Heart left ventricle (tissue), 16 donors: Measurements from ENCODE around the gene ADGRL3. TPM values are rescaled to one million over a fixed set of nuclear protein-coding genes. Genes with fewer than 3 reads are reported as not detected.

Source experiments
- ATAC-seq, 4 donors: fragments of 200-7000 bp; cut with Tn5 transposase; one replicate each; pipeline ENCODE4 v1.9.1; 2020 to 2022; ENCODE audit warnings: moderate library complexity in 4 of 4, mild to moderate bottlenecking in 3 of 4, moderate number of reproducible peaks in 1 of 4
- DNase-seq, 5 donors: peaks; one replicate each; pipeline ENCODE4 v3.0.0-alpha.2; 2020
- H3K27ac ChIP-seq, 12 donors: fragments of 200-600 bp; sonication (generic) in 4 of 12; one replicate each; pipeline versions ENCODE4 v1.5.0 to v1.8.0; 2016 to 2022; ENCODE audit warnings: mild to moderate bottlenecking in 2 of 12
- H3K27me3 ChIP-seq, 9 donors: fragments of 200-600 bp; sonication (generic) in 2 of 9; one replicate each; pipeline versions ENCODE4 v1.5.1 to v1.8.0; 2016 to 2022; ENCODE audit warnings: mild to moderate bottlenecking in 3 of 9
- H3K36me3 ChIP-seq, 9 donors: fragments of 200-600 bp; sonication (generic) in 2 of 9; one replicate each; pipeline versions ENCODE4 v1.5.0 to v1.8.0; 2018 to 2022; ENCODE audit warnings: mild to moderate bottlenecking in 2 of 9
- H3K4me1 ChIP-seq, 12 donors: fragments of 200-600 bp; sonication (generic) in 4 of 12; one replicate each; pipeline versions ENCODE4 v1.5.0 to v1.8.0; 2016 to 2022; ENCODE audit warnings: mild to moderate bottlenecking in 3 of 12
- H3K4me3 ChIP-seq, 12 donors: fragments of 200-600 bp; sonication (generic) in 4 of 12; one replicate each; pipeline versions ENCODE4 v1.5.0 to v1.8.0; 2017 to 2022; ENCODE audit warnings: mild to moderate bottlenecking in 9 of 12, moderate library complexity in 4 of 12
- H3K9me3 ChIP-seq, 12 donors: fragments of 200-600 bp; sonication (generic) in 4 of 12; one replicate each; pipeline versions ENCODE4 v1.5.0 to v1.8.0; 2016 to 2022; ENCODE audit warnings: mild to moderate bottlenecking in 1 of 12
- POLR2A ChIP-seq, 2 donors: fragments of 450-650 bp; IDR thresholded peaks; one replicate each; pipeline ENCODE4 v1.6.1; 2017; ENCODE audit warnings: antibody characterized with exemption in 2 of 2, mild to moderate bottlenecking in 2 of 2, moderate library complexity in 2 of 2
- WGBS, 4 donors: extraction: QIAGEN DNeasy Blood & Tissue Kit in 2 of 4; methylation state at CpG; one replicate each; pipeline versions ENCODE4 v1.1.5 to v1.1.7; 2013 to 2018; 5-methylcytosine and 5-hydroxymethylcytosine counted together
- intact Hi-C, 10 donors: fragments of 100-400 bp; cut with DNase I; formaldehyde crosslinking; loops; one replicate each; pipeline versions ENCODE4 v1.11.1 to v1.14.2; 2022
- polyA plus RNA-seq, 2 donors: library from polyadenylated mRNA; stranded (reverse); fragments of 200-250 nt; gene quantifications; one replicate each; pipeline ENCODE4 v1.2.3, GENCODE V29; 2013
- total RNA-seq, 9 donors: library from RNA; depleted of rRNA in 2 of 9; stranded (reverse); fragments of >200 nt in 2 of 9; fragmentation: NEBNext Ultra II Directional in 3 of 9; extraction: Animal tissue kit (Norgen Biotek cat#: 25700) in 3 of 9; gene quantifications; one replicate each; pipeline versions ENCODE4 v1.1.0 to v1.2.4, GENCODE V29; 2016 to 2023
- TF ChIP-seq, protein P1 (sequence below), 12 donors: fragments of 200-600 bp; sonication (generic) in 4 of 12; IDR thresholded peaks; one replicate each; pipeline versions ENCODE4 v1.5.0 to v1.8.0; 2018 to 2022; ENCODE audit warnings: antibody characterized with exemption in 12 of 12, mild to moderate bottlenecking in 5 of 12
- donor health status: ischemic (EF 13 %, LVEDD 7.1; RV severe dilation, severe dysfunction).
- donor health status: healthy with polysubstance abuse.
- donor health status: DM: no; HTN: yes; CAD: no.
- donor health status: DM: no; HTN: no; CAD: no.
- donor health status: ischemic (EF 25% LVEDD 6.9; RV normal size, moderate dysfunction).
- donor health status: ischemic (EF 25% LVEDD 5.7; RV mildly dilated, moderate dysfunction).
- donor health status: healthy.
- donor health status: DM: yes; HTN: yes; CAD: no.
- donor health status: ischemic (EF 35%, LVEDD 5.7; RV mildly dilated, moderate dysfunction).
- donor health status: nonischemic (EF 11% LVEDD 7.7; RV severe dilation, severe dysfunction).
- donor health status: DM: yes; HTN: yes; CAD: no.
- donor health status: PGD.
- donor health status: ischemic (EF 29% LVEDD 5.4; RV normal size, mild dysfunction).
- donor health status: nonischemic (EF 23%, LVEDD 6.1; RV moderate dilation, normal function).

ADGRL3 gene
- total and polyA plus RNA-seq, 11 donors, result 0.84 to 24.4 (median 7.6) TPM

DNA sequence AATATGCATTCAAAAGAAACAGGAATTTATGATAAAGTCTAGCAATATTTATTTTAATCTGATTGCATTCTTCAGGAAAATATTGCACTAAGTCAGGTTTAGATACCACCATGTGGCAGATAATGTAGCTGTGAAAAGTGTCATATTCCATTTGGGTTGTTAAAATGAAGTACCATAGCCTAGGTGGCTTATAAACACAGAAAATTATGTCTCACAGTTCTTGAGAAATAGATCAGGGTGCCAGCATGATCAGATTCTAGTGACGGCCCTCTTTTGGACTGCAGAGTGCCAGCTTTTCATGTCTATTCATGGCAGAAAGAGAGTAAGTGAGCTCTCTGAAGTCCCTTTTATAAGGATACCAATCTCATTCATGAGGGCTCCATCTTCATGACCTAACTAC lies 5.6 kb upstream of the ADGRL3 start:
- intact Hi-C loops, result no loop called here
- Histone ChIP-seq H3K27ac (no peak overlapping the region), H3K4me1 (no peaks in the 10 kb centered on the region), H3K4me3 (no peak overlapping the region), H3K27me3 (peaks cover 0 to 9% (median 0%) of the 10 kb centered on the region in 9 donors), H3K9me3 (no peaks in the 10 kb centered on the region), H3K36me3 (no peaks in the 10 kb centered on the region)
- DNase-seq (no peak), ATAC-seq (no peak)
- 83 to 100% (median 88%) methylated on average over 1 of the region's 1 CpG for WGBS, 4 donors
- TF ChIP-seq, protein P1, sequence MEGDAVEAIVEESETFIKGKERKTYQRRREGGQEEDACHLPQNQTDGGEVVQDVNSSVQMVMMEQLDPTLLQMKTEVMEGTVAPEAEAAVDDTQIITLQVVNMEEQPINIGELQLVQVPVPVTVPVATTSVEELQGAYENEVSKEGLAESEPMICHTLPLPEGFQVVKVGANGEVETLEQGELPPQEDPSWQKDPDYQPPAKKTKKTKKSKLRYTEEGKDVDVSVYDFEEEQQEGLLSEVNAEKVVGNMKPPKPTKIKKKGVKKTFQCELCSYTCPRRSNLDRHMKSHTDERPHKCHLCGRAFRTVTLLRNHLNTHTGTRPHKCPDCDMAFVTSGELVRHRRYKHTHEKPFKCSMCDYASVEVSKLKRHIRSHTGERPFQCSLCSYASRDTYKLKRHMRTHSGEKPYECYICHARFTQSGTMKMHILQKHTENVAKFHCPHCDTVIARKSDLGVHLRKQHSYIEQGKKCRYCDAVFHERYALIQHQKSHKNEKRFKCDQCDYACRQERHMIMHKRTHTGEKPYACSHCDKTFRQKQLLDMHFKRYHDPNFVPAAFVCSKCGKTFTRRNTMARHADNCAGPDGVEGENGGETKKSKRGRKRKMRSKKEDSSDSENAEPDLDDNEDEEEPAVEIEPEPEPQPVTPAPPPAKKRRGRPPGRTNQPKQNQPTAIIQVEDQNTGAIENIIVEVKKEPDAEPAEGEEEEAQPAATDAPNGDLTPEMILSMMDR (IDR thresholded peaks at IDR 0.05), result no peak
- TF ChIP-seq POLR2A (IDR thresholded peaks at IDR 0.05), result no peak

DNA sequence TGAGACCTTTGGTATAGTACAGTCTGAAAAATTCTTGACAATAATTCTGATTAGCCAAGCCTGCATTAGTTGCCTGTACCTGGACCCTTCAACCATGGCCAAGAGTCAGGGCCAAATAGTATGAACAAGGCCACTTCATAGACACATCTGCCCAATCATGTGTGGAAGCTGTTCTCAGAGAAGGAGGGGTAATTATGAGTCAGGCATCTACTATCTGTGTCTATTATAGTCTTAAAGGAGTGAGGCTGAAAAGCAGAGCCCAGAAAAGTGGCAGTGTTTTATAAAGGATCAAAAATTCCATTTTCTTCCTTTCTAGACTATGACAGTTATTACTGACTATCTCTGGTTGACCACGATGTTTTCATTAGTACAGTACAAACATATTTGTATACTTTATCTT lies 5.0 kb upstream of the ADGRL3 start:
- Histone ChIP-seq H3K4me3 (no peak overlapping the region), H3K4me1 (peaks cover 0 to 3% (median 0%) of the 10 kb centered on the region in 12 donors), H3K27me3 (peaks cover 0 to 14% (median 2%) of the 10 kb centered on the region in 9 donors), H3K9me3 (no peaks in the 10 kb centered on the region), H3K27ac (no peak overlapping the region), H3K36me3 (no peaks in the 10 kb centered on the region)
- TF ChIP-seq, protein P1 (IDR thresholded peaks at IDR 0.05), result no peak
- TF ChIP-seq POLR2A (IDR thresholded peaks at IDR 0.05), result no peak
- intact Hi-C loops, result no loop called here
- DNase-seq (no peak), ATAC-seq (no peak)
- WGBS, 4 donors, result 76 to 88% (median 78%) methylated on average over 1 of the region's 1 CpG

DNA sequence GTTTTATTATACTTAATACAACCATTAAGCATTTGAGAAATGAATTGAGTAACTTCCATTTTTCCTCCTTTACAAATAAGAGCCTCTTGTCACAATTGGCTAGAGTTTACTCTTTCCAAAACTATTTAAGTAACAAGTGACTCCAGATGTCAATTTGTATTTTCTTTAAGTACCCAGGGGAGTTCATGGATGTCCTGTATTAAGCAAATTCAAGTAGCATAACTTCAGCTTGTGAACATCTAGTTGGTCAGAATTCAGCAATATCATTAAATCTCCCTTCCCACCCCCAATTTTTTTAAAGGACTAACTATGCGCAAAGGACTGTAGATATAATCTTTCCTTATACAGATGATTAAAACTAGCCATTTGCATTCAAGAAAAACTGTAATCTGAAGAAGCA lies 1.4 kb upstream of the ADGRL3 start:
- no peak for TF ChIP-seq POLR2A (IDR thresholded peaks at IDR 0.05)
- TF ChIP-seq, protein P1 (IDR thresholded peaks at IDR 0.05), result no peak
- 79 to 94% (median 87%) methylated on average over 1 of the region's 1 CpG for WGBS, 4 donors
- peaks cover 0 to 50% (median 20%) of the 10 kb centered on the region in 9 donors for H3K27me3 ChIP-seq
- DNase-seq (no peak), ATAC-seq (no peak)
- H3K36me3 ChIP-seq, result no peaks in the 10 kb centered on the region
- no peaks in the 10 kb centered on the region for H3K9me3 ChIP-seq
- intact Hi-C loops, result no loop called here
- H3K4me3 ChIP-seq, result no peak overlapping the region
- peaks cover 0 to 27% (median 0%) of the 10 kb centered on the region in 12 donors for H3K4me1 ChIP-seq
- no peak overlapping the region for H3K27ac ChIP-seq

DNA sequence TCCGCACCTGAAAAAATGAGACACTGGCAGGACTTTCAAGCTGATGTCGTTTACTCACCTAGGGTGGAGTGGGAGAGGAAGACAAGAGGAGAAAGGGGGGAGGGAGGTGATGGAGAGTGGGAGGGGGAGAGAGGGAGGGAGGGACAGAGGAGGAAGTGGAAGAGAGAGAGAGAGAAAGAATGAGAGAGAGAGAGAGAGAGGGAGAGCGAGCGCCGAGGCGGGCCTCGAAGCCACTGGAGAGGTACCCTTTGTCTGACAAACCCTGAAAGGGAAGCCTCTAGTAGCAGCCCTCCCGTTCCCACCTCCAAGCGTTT lies 296 bp upstream of the ADGRL3 start:
- intact Hi-C loops, result loop anchor here in 1 of 10 donors (5.0 kb wide), 1 partner anchor 537 kb away; no protein-coding TSS in a partner anchor
- ATAC-seq, result no peak
- no peak for TF ChIP-seq POLR2A (IDR thresholded peaks at IDR 0.05)
- TF ChIP-seq, protein P1 (IDR thresholded peaks at IDR 0.05), result no peak
- no peak for DNase-seq
- Histone ChIP-seq H3K27me3 (peaks cover 0 to 55% (median 20%) of the 10 kb centered on the region in 9 donors), H3K9me3 (no peaks in the 10 kb centered on the region), H3K4me1 (peaks cover 0 to 27% (median 0%) of the 10 kb centered on the region in 12 donors), H3K36me3 (no peaks in the 10 kb centered on the region), H3K4me3 (peak overlapping the region; percentile 57 to 76 (median 65)), H3K27ac (peak overlapping the region in 8 of 12 donors; percentile 20 to 70 (median 52))
- 3 to 11% (median 6%) methylated on average over 9 of the region's 9 CpGs for WGBS, 4 donors
